ENCODE measurements around the gene DAG1.

Gene DAG1

GRCh38 chr3:49554633-49555265, 84.7 kb downstream of the DAG1 start:
- TF ChIP-seq CTCF (IDR thresholded peaks at IDR 0.05; ENCODE audit: low read depth, low read length, missing control alignments), result no peak
- peak overlapping the region; percentile 41 for H3K4me3 ChIP-seq (ENCODE audit: low read depth, low read length)
- in situ Hi-C loops (cut with HindIII; ENCODE audit: low sequenced_read_pairs), result no loop called here
- DNase-seq (ENCODE audit: low read depth), result no peak

GRCh38 chr3:49556500-49557275, 86.6 kb downstream of the DAG1 start:
- no peak for TF ChIP-seq CTCF (IDR thresholded peaks at IDR 0.05; ENCODE audit: low read depth, low read length, missing control alignments)
- in situ Hi-C loops (cut with HindIII; ENCODE audit: low sequenced_read_pairs), result no loop called here

GRCh38 chr3:49563040-49563578, 93.0 kb downstream of the DAG1 start:
- no peak for DNase-seq (ENCODE audit: low read depth)
- in situ Hi-C loops (cut with HindIII; ENCODE audit: low sequenced_read_pairs), result no loop called here
- H3K4me3 ChIP-seq (ENCODE audit: low read depth, low read length), result no peak overlapping the region
- TF ChIP-seq CTCF (IDR thresholded peaks at IDR 0.05; ENCODE audit: low read depth, low read length, missing control alignments), result no peak

More at GRCh38 chr3:49556500-49557275, 86.6 kb downstream of the DAG1 start:
- DNase-seq (ENCODE audit: low read depth), result no peak
- H3K4me3 ChIP-seq (ENCODE audit: low read depth, low read length), result no peak overlapping the region

- no peak for TF ChIP-seq CTCF (IDR thresholded peaks at IDR 0.05; ENCODE audit: low read depth, low read length, missing control alignments)
- in situ Hi-C loops (cut with HindIII; ENCODE audit: low sequenced_read_pairs), result no loop called here
- no peak overlapping the region for H3K4me3 ChIP-seq (ENCODE audit: low read depth, low read length)
- no peak for DNase-seq (ENCODE audit: low read depth)
Observed at GRCh38 chr3:49563766-49564165, 93.7 kb downstream of the DAG1 start.

GRCh38 chr3:49566312-49566711, 96.2 kb downstream of the DAG1 start:
- no peak overlapping the region for H3K4me3 ChIP-seq (ENCODE audit: low read depth, low read length)
- peak; percentile 30 for TF ChIP-seq CTCF (IDR thresholded peaks at IDR 0.05; ENCODE audit: low read depth, low read length, missing control alignments)
- in situ Hi-C loops (cut with HindIII; ENCODE audit: low sequenced_read_pairs), result no loop called here
- no peak for DNase-seq (ENCODE audit: low read depth)

- no peak overlapping the region for H3K4me3 ChIP-seq (ENCODE audit: low read depth, low read length)
- in situ Hi-C loops (cut with HindIII; ENCODE audit: low sequenced_read_pairs), result no loop called here
- no peak for DNase-seq (ENCODE audit: low read depth)
- no peak for TF ChIP-seq CTCF (IDR thresholded peaks at IDR 0.05; ENCODE audit: low read depth, low read length, missing control alignments)
Observed at GRCh38 chr3:49567406-49567805, 97.3 kb downstream of the DAG1 start.
